Loucy (cell line): ENCODE results near the gene FER.

Experiments used
- H2AFZ ChIP-seq: fragments of 200-600 bp; sonication (generic); 2 replicates; pipeline ENCODE4 v1.6.0; 2016; ENCODE audit warnings: antibody characterized with exemption, mild to moderate bottlenecking, low read length, moderate library complexity
- H3F3A ChIP-seq: fragments of 200-600 bp; 2 replicates; pipeline ENCODE4 v1.6.0; 2016; ENCODE audit warnings: antibody characterized with exemption, low read depth, mild to moderate bottlenecking
- H3K27me3 ChIP-seq: fragments of 200-600 bp; sonication (generic); 2 replicates; pipeline ENCODE4 v1.6.1; 2014; ENCODE audit warnings: low read length, mild to moderate bottlenecking; ENCODE audit not compliant: insufficient read depth, poor library complexity, severe bottlenecking
- H3K36me3 ChIP-seq: fragments of 200-600 bp; sonication (generic); 2 replicates; pipeline ENCODE4 v1.6.1; 2016; ENCODE audit warnings: low read length; ENCODE audit not compliant: insufficient read depth
- H3K4me1 ChIP-seq: fragments of 200-600 bp; sonication (generic); 2 replicates; pipeline ENCODE4 v1.5.1; 2014; ENCODE audit warnings: low read length, mild to moderate bottlenecking; ENCODE audit not compliant: insufficient read depth, poor library complexity, severe bottlenecking
- H3K4me2 ChIP-seq: fragments of 200-600 bp; sonication (generic); 2 replicates; pipeline ENCODE4 v1.6.0; 2014; ENCODE audit warnings: antibody characterized with exemption, low read length, low read depth, mild to moderate bottlenecking; ENCODE audit not compliant: poor library complexity, severe bottlenecking
- H3K4me3 ChIP-seq: fragments of 200-600 bp; sonication (generic); 2 replicates; pipeline ENCODE4 v1.5.1; 2014; ENCODE audit warnings: low read length, mild to moderate bottlenecking, mixed read lengths; ENCODE audit not compliant: poor library complexity, severe bottlenecking
- H3K79me2 ChIP-seq: fragments of 200-600 bp; sonication (generic); 2 replicates; pipeline ENCODE4 v1.6.1; 2014; ENCODE audit warnings: low read length; ENCODE audit not compliant: insufficient read depth
- H3K9ac ChIP-seq: fragments of 200-600 bp; sonication (generic); 2 replicates; pipeline ENCODE4 v1.6.0; 2014; ENCODE audit warnings: mild to moderate bottlenecking, low read depth, low read length, moderate library complexity; ENCODE audit not compliant: poor library complexity, severe bottlenecking
- H3K9me2 ChIP-seq: fragments of 200-600 bp; sonication (generic); replicated peaks from 2 replicates; pipeline ENCODE4 v1.6.1; 2016; ENCODE audit warnings: low read depth, low read length, mixed read lengths
- H3K9me3 ChIP-seq: fragments of 200-600 bp; sonication (generic); 2 replicates; pipeline ENCODE4 v1.6.1; 2014; ENCODE audit warnings: mild to moderate bottlenecking, antibody characterized with exemption, low read length, low read depth; ENCODE audit not compliant: insufficient read depth
- H4K20me1 ChIP-seq: fragments of 200-600 bp; sonication (generic); 2 replicates; pipeline ENCODE4 v1.6.0; 2014; ENCODE audit warnings: antibody characterized with exemption, low read length, mild to moderate bottlenecking; ENCODE audit not compliant: insufficient read depth, poor library complexity, severe bottlenecking
- CTCF ChIP-seq: fragments of 200-600 bp; sonication (generic); conservative IDR thresholded peaks from 2 replicates; pipeline ENCODE4 v1.5.1; 2014; ENCODE audit warnings: mild to moderate bottlenecking, antibody characterized with exemption, low read length
- EZH2phosphoT487 ChIP-seq: fragments of 200-600 bp; IDR thresholded peaks from 2 replicates; pipeline ENCODE4 v1.6.1; 2018; ENCODE audit warnings: antibody characterized with exemption, mild to moderate bottlenecking, moderate library complexity, borderline replicate concordance

The FER gene

GRCh38 chr5:108727236-108727650, 20.5 kb upstream of the FER start:
- peak overlapping the region; percentile 86 for H3K4me3 ChIP-seq
- H3K36me3 ChIP-seq: no peaks in the 10 kb centered on the region
- no peaks in the 10 kb centered on the region for H3K79me2 ChIP-seq
- peak overlapping the region; percentile 84; the same call in 1 of the 2 replicates for H2AFZ ChIP-seq
- H3K4me1 ChIP-seq: peaks cover 9% of the 10 kb centered on the region
- H3K9ac ChIP-seq: peak overlapping the region; percentile 72
- no peaks in the 10 kb centered on the region for H3K27me3 ChIP-seq
- no peaks in the 10 kb centered on the region for H4K20me1 ChIP-seq
- H3K9me3 ChIP-seq: no peaks in the 10 kb centered on the region
- no peaks in the 10 kb centered on the region for H3K9me2 ChIP-seq
- TF ChIP-seq CTCF (no peak), EZH2phosphoT487 (no peak)
- H3K4me2 ChIP-seq: peak overlapping the region; percentile 88
- H3F3A ChIP-seq: no peaks in the 10 kb centered on the region

- Histone ChIP-seq H3K27me3 (no peaks in the 10 kb centered on the region), H2AFZ (peak overlapping the region; percentile 84), H3K9ac (peak overlapping the region; percentile 72), H3K4me3 (peak overlapping the region; percentile 86), H3K79me2 (no peaks in the 10 kb centered on the region), H3K9me2 (no peaks in the 10 kb centered on the region), H4K20me1 (no peaks in the 10 kb centered on the region), H3F3A (no peaks in the 10 kb centered on the region), H3K9me3 (no peaks in the 10 kb centered on the region), H3K4me1 (peaks cover 9% of the 10 kb centered on the region), H3K36me3 (no peaks in the 10 kb centered on the region), H3K4me2 (peak overlapping the region; percentile 88)
- TF ChIP-seq CTCF: no peak
Observed at GRCh38 chr5:108727651-108728565, 19.8 kb upstream of the FER start.

GRCh38 chr5:108728566-108729241, 19.0 kb upstream of the FER start:
- Histone ChIP-seq H4K20me1 (no peaks in the 10 kb centered on the region), H3K4me3 (peak overlapping the region; percentile 86), H3K27me3 (no peaks in the 10 kb centered on the region), H3K36me3 (no peaks in the 10 kb centered on the region), H3K4me2 (peak overlapping the region; percentile 88), H2AFZ (peak overlapping the region; percentile 84), H3K9me2 (no peaks in the 10 kb centered on the region), H3K9ac (peak overlapping the region; percentile 72), H3K79me2 (no peaks in the 10 kb centered on the region), H3K9me3 (no peaks in the 10 kb centered on the region), H3F3A (no peaks in the 10 kb centered on the region), H3K4me1 (peaks cover 9% of the 10 kb centered on the region)
- TF ChIP-seq EZH2phosphoT487 (no peak), CTCF (no peak)
